GM19452 (cell line): ENCODE data around the gene HOXB4.
"Not testable (repeated sequence)": the region's sequence is repeated elsewhere in the genome, so short reads cannot be mapped to it uniquely, and the experiment has no call there.

ENCODE experiments used
- ATAC-seq: cut with Tn5 transposase; IDR thresholded peaks from one replicate; pipeline ENCODE4 v1.9.1; 2021; ENCODE audit not compliant: unreplicated experiment

Gene HOXB4

DNA sequence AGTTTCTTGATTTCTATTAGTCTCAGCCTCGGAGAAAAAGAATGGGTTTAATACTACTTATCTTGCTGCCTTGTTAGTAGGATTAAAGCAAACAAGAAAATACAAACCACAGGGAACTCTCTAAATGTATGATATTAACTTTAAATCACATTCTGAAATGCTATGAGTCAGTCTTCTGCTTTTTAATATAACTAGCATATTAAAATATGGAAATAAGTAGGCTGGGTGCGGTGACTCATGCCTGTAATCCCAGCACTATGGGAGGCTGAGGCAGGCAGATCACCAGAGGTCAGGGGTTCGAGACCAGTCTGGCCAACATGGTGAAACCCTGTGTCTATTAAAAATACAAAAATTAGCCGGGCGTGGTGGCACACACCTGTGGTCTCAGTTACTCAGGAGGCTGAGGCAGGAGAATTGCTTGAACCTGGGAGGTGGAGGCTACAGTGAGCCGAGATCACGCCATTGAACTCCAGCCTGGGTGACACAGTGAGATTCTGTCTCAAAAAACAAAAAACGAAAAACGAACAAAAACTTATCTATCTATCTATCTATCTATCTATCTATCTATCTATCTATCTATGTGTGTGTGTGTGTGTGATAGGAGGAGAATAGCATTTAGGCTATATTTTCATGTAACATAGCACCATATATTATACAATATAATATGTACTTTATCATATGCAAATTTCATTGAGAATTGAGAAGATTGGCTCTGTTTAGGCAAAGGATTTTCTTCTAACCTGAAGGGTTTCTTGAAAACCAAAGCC lies 42.2 kb downstream of the HOXB4 start:
- ATAC-seq: not testable (repeated sequence)

DNA sequence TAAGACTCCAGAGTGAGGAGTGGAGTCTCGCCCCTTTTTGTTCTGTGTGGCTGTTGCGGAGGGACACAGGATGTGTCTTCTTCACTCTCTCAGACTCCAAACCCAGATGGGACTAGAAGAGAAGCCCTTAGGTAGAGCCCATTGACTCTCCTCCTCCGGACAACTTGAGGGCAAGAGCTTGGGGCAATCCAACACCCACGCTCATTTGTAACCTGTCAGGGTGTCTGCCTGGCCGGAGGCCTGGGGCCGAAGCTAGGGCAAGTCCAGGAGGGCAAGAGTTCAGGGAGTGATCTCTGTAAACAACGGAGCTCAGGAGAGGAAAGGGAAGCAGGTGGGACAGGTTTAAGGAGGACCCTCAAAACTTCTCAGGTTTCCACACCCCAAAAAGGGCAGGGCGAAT lies 45.9 kb downstream of the HOXB4 start:
- ATAC-seq: no peak

DNA sequence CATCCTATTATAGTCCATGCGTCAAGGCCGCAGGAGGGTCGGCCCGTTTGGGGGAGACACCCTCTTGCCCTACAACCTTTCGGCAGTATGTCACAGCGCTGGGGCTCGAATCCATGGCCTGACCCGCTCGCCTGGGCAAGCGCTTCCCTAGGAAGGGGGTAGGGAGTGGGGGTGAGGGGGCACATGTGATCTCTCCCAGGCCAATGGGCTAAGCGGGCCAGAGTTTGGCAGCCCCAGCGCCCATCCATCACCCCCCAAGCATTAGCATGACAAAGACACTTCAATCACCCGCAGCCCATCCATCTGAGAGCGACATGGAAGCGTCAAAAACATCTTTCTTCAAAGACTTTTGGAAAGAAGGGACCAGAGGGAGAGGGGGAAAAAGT lies 47.3 kb downstream of the HOXB4 start, which contains the start of gene HOXB1:
HOXB1 (minus strand) TSS at position 125 of the 386 bp plus-strand sequence; CDS start at position 18, 107 bp downstream.
- ATAC-seq: no peak

DNA sequence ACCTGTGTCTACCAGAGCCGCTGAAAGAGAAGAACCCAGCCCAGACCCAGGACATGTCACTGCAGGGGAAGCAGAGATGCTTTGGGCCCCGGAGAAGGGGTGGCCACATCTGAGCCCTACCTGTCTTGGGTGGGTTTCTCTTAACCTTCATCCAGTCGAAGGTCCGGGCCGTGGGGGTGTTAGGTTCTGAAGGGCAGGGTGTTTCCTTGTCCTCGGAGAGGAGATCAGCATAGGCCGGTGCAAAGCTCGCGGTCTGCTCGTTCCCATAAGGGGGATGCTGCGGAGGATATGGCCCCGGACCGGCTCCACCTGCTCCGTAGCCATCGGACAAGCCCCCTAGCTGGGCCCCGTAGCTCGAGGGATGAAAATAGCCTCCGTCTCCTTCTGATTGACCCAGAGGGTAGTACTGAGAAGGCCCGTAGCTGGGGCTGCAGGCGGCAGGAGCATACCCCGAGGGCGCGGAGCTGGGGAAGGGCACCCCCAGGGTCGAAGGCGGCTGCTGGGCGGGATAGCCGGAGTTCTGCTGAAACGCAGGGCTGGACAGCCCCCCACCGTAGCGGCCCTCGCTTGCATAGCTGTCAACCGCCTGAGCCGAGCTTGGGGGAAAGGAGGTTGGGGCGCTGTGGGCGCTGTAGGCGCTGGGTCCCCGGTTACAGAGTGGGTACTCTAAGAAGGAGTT lies 47.8 kb downstream of the HOXB4 start:
- ATAC-seq: no peak

DNA sequence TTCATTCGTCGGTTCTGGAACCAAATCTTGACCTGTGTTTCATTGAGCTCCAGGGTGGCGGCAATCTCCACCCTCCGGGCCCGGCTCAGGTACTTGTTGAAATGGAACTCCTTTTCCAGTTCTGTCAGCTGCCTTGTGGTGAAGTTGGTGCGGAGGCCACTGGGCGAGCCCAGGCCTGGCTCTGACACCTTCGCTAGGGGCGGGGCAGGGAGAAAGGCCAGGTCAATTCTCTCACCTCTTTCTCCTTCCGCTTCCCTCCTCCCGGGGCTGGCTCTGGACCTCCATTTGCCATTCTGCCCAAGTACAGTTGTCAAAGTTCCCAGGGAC lies 48.5 kb downstream of the HOXB4 start:
- no peak for ATAC-seq

DNA sequence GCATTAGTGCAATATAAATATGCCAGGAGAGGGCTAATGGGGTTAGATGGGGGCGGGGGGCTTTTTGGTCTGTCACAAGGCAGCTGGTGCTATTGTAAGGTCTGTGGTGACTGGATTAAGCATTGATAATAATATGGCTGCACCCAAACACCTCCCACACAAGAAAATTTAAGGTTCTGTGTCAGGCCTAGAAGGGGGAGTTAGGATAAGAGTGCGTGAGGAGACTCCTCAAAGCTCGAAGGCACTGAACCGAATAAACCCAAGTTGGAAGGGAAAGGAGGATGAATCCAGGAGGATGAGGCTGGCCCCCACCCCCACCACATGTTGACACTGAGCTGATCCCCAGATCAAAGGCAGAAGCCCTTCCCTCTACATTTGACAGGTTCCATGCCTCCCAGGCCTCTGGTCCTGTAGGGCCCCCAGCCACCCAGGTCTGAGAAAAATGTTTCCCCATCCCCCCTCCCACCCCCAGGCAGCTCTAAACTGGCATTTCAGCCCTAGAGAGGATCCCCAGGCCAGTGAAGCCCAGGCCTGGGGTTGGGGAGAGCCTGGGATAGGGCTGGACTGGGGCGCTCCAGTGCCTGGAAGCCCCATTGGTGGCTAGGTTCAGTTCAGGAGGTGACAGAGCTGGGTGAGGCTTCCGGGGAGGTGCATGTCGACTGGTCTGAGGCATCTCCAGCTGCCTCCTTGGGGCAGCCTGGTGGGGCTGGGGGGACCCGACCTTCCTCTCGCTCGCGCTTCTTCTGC lies 49.0 kb downstream of the HOXB4 start:
- no peak for ATAC-seq

DNA sequence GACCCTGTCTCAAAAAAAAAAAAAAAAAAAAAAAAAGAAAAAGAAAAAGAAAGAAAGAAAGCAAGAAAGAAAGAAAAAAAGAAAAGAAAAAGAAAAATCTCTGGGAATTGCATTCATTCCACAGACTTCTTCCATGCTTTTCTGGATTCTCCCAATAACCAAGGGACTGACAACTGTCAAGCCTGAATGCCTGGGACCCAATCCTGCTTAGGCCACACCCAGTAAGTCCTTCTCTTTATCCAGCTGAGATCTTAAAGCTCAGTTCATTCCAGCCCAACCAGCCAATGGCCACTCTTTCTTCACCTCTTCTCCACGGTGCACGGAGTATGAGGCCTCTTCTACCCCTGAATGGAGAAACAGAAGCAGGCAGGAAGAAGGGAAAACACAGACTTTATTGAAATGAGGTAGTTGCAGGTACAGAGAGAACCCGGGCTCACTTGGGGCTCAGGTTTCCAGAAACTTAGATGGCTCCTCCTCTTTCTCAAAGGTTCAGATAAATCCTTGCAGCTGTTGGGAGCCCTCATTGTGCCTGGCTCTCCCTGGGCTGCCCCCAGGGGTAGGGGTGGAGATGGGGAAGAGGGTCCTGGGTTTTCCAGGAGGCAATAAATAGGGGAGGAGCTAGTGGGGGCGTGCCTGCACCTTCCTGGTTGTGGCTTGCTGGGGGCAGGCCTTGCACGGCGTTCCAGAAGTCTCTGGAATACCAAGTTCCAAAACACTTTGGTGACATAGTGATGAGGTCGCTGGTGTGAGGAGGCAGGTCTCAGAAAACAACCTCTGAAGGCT lies 49.8 kb downstream of the HOXB4 start:
- no peak for ATAC-seq

DNA sequence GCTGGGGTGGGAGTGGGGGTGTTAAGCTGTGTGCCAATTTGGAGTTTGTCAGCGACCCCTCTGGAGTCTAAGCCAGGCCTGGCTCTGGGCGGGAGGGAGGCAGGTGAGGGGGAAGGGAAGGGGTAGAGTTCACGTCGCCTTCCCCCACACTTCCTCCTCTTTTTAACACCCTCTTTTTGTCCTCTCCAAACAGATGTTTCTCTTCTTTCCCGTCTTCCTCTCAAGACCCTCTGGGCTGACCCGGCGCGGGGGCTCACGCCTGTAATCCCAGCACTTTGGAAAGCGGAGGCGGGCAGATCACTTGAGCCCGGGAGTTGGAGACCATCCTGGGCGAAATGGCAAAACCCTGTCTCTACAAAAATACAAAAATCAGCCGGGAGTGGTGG lies 50.6 kb downstream of the HOXB4 start:
- ATAC-seq: no peak

DNA sequence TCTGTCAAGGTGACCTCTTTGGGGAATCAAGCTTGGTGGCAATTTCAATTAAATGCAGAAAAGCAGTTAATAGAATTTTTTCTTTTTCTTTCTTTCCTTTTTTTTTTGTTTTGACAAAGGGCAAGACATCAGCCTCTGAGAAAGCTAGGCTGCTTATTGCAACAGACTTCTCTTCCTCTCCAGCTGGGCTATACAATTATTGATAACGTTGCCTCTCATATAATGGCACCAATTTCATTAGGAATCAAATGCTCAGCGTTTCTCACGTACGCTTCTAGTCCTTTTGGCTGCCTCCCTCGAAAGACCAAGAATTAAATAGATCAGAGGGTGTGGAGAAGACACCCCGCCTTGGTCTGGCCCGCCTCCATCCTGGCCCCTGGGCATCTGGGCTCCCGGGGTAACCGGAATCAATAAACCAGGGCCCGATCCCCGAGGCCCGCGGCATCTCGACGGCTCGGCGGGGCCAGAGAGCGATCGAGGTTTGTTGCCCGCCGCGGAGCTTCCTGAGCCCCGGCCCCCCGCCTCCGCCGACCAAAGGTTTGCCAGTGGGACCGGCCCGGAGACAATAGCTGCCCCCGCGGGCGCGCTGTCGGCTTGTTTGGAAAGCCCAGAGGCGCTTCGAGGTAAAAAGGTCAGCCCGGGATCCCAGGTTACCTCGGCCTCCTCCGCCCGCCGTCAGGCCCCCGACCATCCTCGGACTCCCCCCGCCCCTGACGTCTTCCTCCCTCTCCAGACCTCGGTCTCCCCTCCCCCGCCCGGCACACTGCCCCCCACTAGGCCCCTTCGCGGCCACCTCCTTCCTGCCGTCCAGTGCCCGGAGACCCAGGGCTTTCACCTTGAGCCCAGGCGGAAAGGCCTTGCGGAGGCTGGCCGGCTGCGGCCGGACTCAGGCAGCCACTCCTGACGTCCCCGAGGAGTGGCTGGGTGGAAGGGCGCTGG lies 51.3 kb downstream of the HOXB4 start:
- ATAC-seq: no peak
